ENCODE results near the gene GPR27. TPM values are rescaled to one million over a fixed set of nuclear protein-coding genes. Genes with fewer than 3 reads are reported as not detected.

Gene GPR27
- total and polyA plus RNA-seq, 2 experiments from 2014 or later = 2.9 to 3.1 TPM

- no peak overlapping the region for H3K4me3 ChIP-seq
- TF ChIP-seq EZH2 (IDR thresholded peaks at IDR 0.05; ENCODE audit: borderline replicate concordance) (peak; percentile 73), CTCF (IDR thresholded peaks at IDR 0.05; ENCODE audit: poor library complexity) (no peak)
- WGBS (ENCODE audit: low lambda C conversion rate, missing lambda C conversion rate) = 2% methylated on average over 23 of the region's 23 CpGs
- no peaks in the 10 kb centered on the region for H3K79me2 ChIP-seq
- no peaks in the 10 kb centered on the region for H3K9me3 ChIP-seq (ENCODE audit: low read depth)
- no peaks in the 10 kb centered on the region for H3K9me2 ChIP-seq (replicated peaks; ENCODE audit: insufficient read depth)
- H3K4me1 ChIP-seq (ENCODE audit: insufficient read depth) = peaks cover 6% of the 10 kb centered on the region
- no peak overlapping the region for H3K27ac ChIP-seq
- DNase-seq (ENCODE audit: low spot score) = no peak
- H3K27me3 ChIP-seq = peaks cover 88% of the 10 kb centered on the region
- no peaks in the 10 kb centered on the region for H3K36me3 ChIP-seq (replicated peaks; ENCODE audit: insufficient read depth, low read depth)
- peak overlapping the region; percentile 92 for H3K4me2 ChIP-seq
- H2AFZ ChIP-seq = no peak overlapping the region
- no peaks in the 10 kb centered on the region for H4K20me1 ChIP-seq (ENCODE audit: insufficient read depth, poor library complexity, severe bottlenecking)
These were observed 30.7 kb downstream of the GPR27 start for GRCh38 chr3:71784201-71784913.

GRCh38 chr3:71784914-71785531 lies 31.4 kb downstream of the GPR27 start, which contains the start of gene PROK2:
Gene PROK2 (minus strand): TSS chr3:71785148. CDS start chr3:71785052, 96 bp downstream.
- H3K79me2 ChIP-seq = no peaks in the 10 kb centered on the region
- DNase-seq (ENCODE audit: low spot score) = peak; percentile 33
- H3K4me3 ChIP-seq = no peak within 1 kb of the TSS
- WGBS (ENCODE audit: low lambda C conversion rate, missing lambda C conversion rate) = under 1% methylated on average over 64 of the region's 89 CpGs
- peaks cover 6% of the 10 kb centered on the region for H3K4me1 ChIP-seq (ENCODE audit: insufficient read depth)
- H3K4me2 ChIP-seq = peak within 1 kb of the TSS; percentile 92
- TF ChIP-seq EZH2phosphoT487 (IDR thresholded peaks at IDR 0.05; ENCODE audit: low read depth, severe bottlenecking, unreplicated experiment) (no peak), EZH2 (IDR thresholded peaks at IDR 0.05; ENCODE audit: borderline replicate concordance) (no peak), CTCF (IDR thresholded peaks at IDR 0.05; ENCODE audit: poor library complexity) (no peak)
- no peaks in the 10 kb centered on the region for H3K9me3 ChIP-seq (ENCODE audit: low read depth)
- no peaks in the 10 kb centered on the region for H3K9me2 ChIP-seq (replicated peaks; ENCODE audit: insufficient read depth)
- H4K20me1 ChIP-seq (ENCODE audit: insufficient read depth, poor library complexity, severe bottlenecking) = no peaks in the 10 kb centered on the region
- H3K27ac ChIP-seq = no peak within 1 kb of the TSS
- H3K27me3 ChIP-seq = peaks cover 83% of the 10 kb centered on the region
- H2AFZ ChIP-seq = peak within 1 kb of the TSS; percentile 37
- no peaks in the 10 kb centered on the region for H3K36me3 ChIP-seq (replicated peaks; ENCODE audit: insufficient read depth, low read depth)

GRCh38 chr3:71785532-71786216 lies 32.0 kb downstream of the GPR27 start:
- Histone ChIP-seq H3K4me3 (no peak overlapping the region), H3K9me3 (ENCODE audit: low read depth) (no peaks in the 10 kb centered on the region), H2AFZ (peak overlapping the region; percentile 37), H3K27ac (no peak overlapping the region), H3K36me3 (replicated peaks; ENCODE audit: insufficient read depth, low read depth) (no peaks in the 10 kb centered on the region), H3K4me2 (peak overlapping the region; percentile 73), H3K4me1 (ENCODE audit: insufficient read depth) (peaks cover 6% of the 10 kb centered on the region), H4K20me1 (ENCODE audit: insufficient read depth, poor library complexity, severe bottlenecking) (no peaks in the 10 kb centered on the region), H3K79me2 (no peaks in the 10 kb centered on the region), H3K9me2 (replicated peaks; ENCODE audit: insufficient read depth) (no peaks in the 10 kb centered on the region), H3K27me3 (peaks cover 76% of the 10 kb centered on the region)
- 24% methylated on average over 28 of the region's 28 CpGs for WGBS (ENCODE audit: low lambda C conversion rate, missing lambda C conversion rate)
- TF ChIP-seq EZH2phosphoT487 (IDR thresholded peaks at IDR 0.05; ENCODE audit: low read depth, severe bottlenecking, unreplicated experiment) (no peak), EZH2 (IDR thresholded peaks at IDR 0.05; ENCODE audit: borderline replicate concordance) (peak; percentile 74)
- no peak for DNase-seq (ENCODE audit: low spot score)

- H3K9me3 ChIP-seq (ENCODE audit: low read depth) = no peaks in the 10 kb centered on the region
- no peak overlapping the region for H2AFZ ChIP-seq
- no peaks in the 10 kb centered on the region for H3K36me3 ChIP-seq (replicated peaks; ENCODE audit: insufficient read depth, low read depth)
- H3K79me2 ChIP-seq = no peaks in the 10 kb centered on the region
- DNase-seq (ENCODE audit: low spot score) = no peak
- H3K9me2 ChIP-seq (replicated peaks; ENCODE audit: insufficient read depth) = no peaks in the 10 kb centered on the region
- H3K27me3 ChIP-seq = peaks cover 71% of the 10 kb centered on the region
- H3K4me2 ChIP-seq = peak overlapping the region; percentile 73
- no peak overlapping the region for H3K4me3 ChIP-seq
- no peak for TF ChIP-seq EZH2phosphoT487 (IDR thresholded peaks at IDR 0.05; ENCODE audit: low read depth, severe bottlenecking, unreplicated experiment)
- TF ChIP-seq CTCF (IDR thresholded peaks at IDR 0.05; ENCODE audit: poor library complexity) = no peak
- TF ChIP-seq EZH2 (IDR thresholded peaks at IDR 0.05; ENCODE audit: borderline replicate concordance) = no peak
- 39% methylated on average over 8 of the region's 8 CpGs for WGBS (ENCODE audit: low lambda C conversion rate, missing lambda C conversion rate)
- peaks cover 6% of the 10 kb centered on the region for H3K4me1 ChIP-seq (ENCODE audit: insufficient read depth)
- no peak overlapping the region for H3K27ac ChIP-seq
- H4K20me1 ChIP-seq (ENCODE audit: insufficient read depth, poor library complexity, severe bottlenecking) = no peaks in the 10 kb centered on the region
These were observed 32.5 kb downstream of the GPR27 start for GRCh38 chr3:71786217-71786549.

All from hepatocyte (in vitro differentiated cells).